Astrocyte of the spinal cord (primary cell): ENCODE data around the gene SLC17A8.
"Not testable (repeated sequence)": the region's sequence is repeated elsewhere in the genome, so short reads cannot be mapped to it uniquely, and the experiment has no call there.

Source experiments
- DNase-seq: peaks from one replicate; pipeline ENCODE4 v3.0.0; 2011; ENCODE audit warnings: low read depth, low spot score
- H3K4me3 ChIP-seq: 2 replicates; pipeline ENCODE4 v1.5.1; 2011; ENCODE audit warnings: low read depth, mild to moderate bottlenecking, low read length, moderate library complexity
- CTCF ChIP-seq: IDR thresholded peaks from 2 replicates; pipeline ENCODE4 v1.5.1; 2012; ENCODE audit warnings: low read depth, mild to moderate bottlenecking, low read length, inconsistent platforms
- in situ Hi-C: cut with HindIII; loops from 2 replicates; pipeline ENCODE4 v1.10.0; 2017; ENCODE audit warnings: low sequenced_read_pairs

The SLC17A8 gene

GRCh38 chr12:100331871-100332270 lies 25.0 kb upstream of the SLC17A8 start:
- in situ Hi-C loops: no loop called here
- no peak overlapping the region for H3K4me3 ChIP-seq
- no peak for TF ChIP-seq CTCF
- DNase-seq: no peak

GRCh38 chr12:100332852-100333251 lies 24.0 kb upstream of the SLC17A8 start:
- in situ Hi-C loops: no loop called here
- no peak for TF ChIP-seq CTCF
- DNase-seq: no peak
- no peak overlapping the region for H3K4me3 ChIP-seq

- no peak overlapping the region for H3K4me3 ChIP-seq
- in situ Hi-C loops: no loop called here
- TF ChIP-seq CTCF: no peak
- no peak for DNase-seq
Observed at GRCh38 chr12:100337299-100337698, 19.6 kb upstream of the SLC17A8 start.

- TF ChIP-seq CTCF: no peak
- H3K4me3 ChIP-seq: no peak overlapping the region
- DNase-seq: no peak
- in situ Hi-C loops: no loop called here
Observed at GRCh38 chr12:100337727-100338126, 19.1 kb upstream of the SLC17A8 start.

- DNase-seq: no peak
- no peak for TF ChIP-seq CTCF
- in situ Hi-C loops: no loop called here
Observed at GRCh38 chr12:100339071-100339470, 17.8 kb upstream of the SLC17A8 start.

GRCh38 chr12:100342897-100343296 lies 14.0 kb upstream of the SLC17A8 start:
- H3K4me3 ChIP-seq, DNase-seq, in situ Hi-C loops: not testable (repeated sequence)

More at GRCh38 chr12:100339071-100339470, 17.8 kb upstream of the SLC17A8 start:
- no peak overlapping the region for H3K4me3 ChIP-seq

GRCh38 chr12:100344351-100344750 lies 12.5 kb upstream of the SLC17A8 start:
- DNase-seq, H3K4me3 ChIP-seq, in situ Hi-C loops: not testable (repeated sequence)
